Activated T-helper 1 cell treated with Interleukin-2 at 50 U/mL for 16 hours (primary cell): ENCODE data around the gene SSC4D.
"Not testable (repeated sequence)": the region's sequence is repeated elsewhere in the genome, so short reads cannot be mapped to it uniquely, and the experiment has no call there.

Source experiments
- DNase-seq: peaks from one replicate; pipeline ENCODE4 v3.0.0-alpha.2; 2020; ENCODE audit warnings: low read depth

SSC4D gene

GRCh38 chr7:76383089-76383944, 26.2 kb downstream of the SSC4D start:
- DNase-seq = no peak

GRCh38 chr7:76381814-76382213, 27.7 kb downstream of the SSC4D start:
- DNase-seq = no peak

GRCh38 chr7:76380623-76380966, 28.9 kb downstream of the SSC4D start:
- no peak for DNase-seq

DNA sequence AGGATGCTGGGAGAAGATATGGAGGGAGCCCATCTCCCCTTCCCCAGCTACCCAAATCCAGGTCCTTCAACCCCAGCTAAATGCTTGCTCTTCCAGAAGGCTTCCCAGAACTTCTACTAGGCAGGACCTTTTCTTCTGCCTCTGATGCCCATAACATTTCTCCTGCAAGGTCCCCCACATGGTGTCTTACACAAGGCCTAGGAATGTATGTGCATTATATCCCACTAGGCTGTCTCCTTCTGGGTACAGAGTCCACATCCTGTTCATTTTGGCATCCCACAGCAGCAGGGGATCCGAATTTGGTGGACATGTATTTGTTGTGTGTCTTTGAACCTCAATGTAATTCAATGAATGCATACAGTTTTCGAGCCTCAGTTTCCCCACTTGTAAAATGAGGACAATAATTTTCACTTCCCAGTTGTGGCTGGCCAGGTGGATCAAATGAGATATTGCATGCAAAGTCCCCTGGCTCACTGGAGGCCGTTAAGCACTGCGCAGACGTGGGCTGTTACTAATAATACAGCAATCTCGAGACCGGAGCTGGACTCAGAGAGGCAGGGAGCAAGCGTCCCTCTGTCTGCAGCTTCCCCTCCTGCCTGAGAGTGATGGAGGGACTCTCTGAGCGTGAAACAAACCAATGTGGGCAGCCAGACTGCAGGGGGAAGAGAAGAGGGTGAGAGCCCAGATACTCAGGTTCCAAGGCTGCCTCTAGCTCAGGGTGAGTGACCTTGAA, 32.1 kb downstream of the SSC4D start:
- DNase-seq = no peak

- no peak for DNase-seq
Observed at GRCh38 chr7:76375251-76375650, 34.2 kb downstream of the SSC4D start.

DNA sequence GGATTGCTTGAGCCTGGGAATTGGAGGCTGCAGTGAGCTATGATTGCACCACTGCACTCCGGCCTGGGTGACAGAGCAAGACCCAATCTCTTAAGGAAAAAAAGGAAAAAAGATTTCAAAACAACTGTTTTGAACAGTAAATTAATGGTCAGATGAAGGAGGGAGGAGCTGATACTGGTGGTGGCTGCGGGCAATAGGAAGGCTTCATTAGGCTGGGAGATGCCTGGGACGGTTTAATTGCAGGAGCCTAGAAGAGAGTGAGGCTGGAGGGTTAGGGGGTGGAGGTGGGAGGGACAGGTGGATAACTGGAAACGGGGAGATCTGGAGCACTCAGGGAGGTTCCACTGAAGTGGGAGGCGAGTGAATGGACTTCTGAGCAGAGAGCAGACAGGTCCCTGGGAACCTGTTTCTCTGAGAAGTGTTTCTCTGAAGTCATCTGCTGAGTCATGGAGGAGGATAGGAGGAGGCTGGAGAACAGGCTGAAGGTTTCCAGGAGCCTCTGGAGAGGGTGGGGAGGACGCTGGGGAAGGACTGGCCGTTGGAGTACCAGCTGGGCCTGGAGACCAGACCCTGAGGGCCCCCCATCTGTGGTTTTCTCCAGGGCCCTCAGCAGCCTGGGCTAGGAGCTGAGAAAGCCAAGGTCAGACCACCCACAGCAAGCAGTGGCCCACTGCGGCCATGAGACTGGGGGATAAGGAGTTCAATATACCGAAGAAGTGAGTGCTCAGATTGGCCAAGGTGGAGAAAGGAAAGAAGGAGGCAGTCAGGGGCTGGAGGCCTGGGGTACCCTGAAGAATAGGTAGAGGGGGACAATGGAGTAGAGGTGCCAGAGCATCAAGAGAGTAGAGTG, 36.3 kb downstream of the SSC4D start:
- DNase-seq = no peak

DNA sequence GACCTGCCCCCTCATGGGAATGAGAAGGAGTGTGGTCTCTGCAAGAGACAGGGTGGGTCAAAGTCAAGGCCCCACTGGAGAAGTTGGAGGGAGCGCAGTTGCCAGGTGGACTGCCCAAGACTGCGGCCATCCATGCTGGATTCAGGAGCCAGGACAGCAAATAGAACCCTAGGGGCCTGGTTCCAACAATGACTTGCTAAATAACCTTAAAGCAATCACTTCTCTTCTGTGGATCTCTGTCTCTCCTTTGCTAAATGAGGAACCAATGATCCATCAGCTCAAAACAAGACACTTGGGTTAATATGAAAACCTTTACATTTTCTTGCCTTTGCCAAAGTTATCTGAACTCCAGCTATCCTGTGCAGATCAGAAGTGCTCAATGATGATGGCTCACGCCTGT, 38.1 kb downstream of the SSC4D start:
- no peak for DNase-seq

- DNase-seq = no peak
Observed at GRCh38 chr7:76369018-76369417, 40.5 kb downstream of the SSC4D start.

DNA sequence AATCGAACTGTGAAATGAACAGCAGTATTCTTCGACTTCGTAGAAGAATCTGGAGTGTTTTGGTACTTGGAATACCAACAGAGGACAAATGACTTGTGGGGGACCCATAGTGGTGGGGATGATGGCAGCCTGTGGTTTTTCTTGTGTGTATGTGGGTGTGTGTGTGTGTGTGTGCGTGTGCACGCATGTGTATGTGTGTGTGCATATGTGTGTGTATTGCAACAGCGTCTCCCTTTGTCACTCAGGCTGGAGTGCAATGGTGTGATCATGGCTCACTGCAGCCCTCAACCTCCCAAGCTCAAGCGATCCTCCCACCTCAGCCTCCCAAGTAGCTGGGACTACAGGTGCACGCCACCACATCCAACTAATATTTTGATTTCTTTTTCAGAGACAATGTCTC, 41.3 kb downstream of the SSC4D start:
- DNase-seq = no peak

GRCh38 chr7:76364198-76364584, 45.3 kb downstream of the SSC4D start:
- DNase-seq = no peak

- DNase-seq = not testable (repeated sequence)
Observed at GRCh38 chr7:76363754-76364153, 45.7 kb downstream of the SSC4D start.

DNA sequence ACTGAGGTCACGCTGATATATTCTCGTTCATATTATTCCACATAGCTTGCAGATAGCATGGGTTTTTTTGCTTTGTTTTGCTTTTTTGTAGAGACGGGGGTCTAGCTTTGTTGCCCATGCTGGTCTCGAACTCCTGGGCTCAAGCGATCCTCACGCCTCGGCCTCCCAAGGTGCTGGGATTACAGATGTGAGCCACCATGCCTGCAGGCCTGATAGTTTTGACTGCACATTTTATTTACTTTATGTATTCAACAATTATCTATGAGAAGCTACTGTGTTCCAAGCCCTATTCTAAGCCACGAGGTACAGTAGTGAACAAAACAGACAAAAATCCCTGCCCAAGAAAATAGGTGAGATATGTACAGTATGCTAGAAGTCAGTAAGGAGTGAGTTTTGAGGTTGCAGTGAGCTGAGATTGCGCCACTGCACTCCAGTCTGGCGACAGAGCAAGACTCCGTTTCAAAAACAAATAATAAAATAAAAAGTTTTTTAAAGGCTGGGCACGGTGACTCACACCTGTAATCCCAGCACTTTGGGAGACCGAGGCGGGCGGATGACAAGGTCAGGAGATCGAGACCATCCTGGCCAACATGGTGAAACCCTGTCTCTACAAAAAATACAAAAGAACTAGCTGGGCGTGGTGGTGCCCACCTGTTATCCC, 49.4 kb downstream of the SSC4D start:
- DNase-seq = no peak

DNA sequence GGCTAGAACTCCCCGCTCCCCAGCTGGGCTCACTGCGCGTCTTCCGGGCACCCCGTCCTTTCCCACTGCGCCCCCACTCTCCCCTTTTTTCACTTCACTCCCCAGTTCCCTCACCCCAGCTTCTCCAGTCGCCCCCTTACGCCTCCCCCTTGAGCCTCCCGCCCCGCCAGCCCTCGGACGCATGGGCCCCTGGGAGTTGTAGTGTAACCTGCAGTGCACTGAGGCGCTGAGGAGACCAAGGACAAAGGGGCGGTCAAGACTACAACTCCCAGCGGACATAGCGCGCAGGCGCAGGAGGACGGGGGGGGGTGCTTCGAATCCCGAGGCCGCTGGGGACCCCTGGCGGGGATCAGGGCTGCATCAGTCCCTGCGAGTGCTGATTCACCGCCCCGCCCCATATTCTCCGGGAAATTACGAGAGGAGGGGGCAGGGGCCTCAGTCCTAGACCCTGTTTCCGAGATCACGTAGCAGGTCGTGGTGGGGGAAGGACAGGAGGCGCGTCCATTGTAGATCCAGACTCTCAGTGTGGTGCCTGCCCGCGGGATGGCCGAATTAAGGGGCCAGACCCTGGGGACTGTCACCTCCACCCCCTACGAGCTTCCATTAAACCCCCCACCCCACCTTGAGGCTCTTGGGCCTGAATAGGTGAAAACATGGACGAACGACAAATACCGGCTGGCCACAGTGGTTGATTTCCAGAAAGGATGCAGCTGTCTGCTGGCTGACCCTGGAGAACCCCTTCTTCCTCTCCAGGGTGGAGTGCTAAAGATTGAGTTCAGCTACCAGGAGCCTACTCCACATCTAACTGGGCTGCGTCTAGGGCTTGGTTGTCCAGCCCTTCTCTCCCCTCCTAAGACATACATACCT, 50.2 kb downstream of the SSC4D start:
- peak; percentile 90 for DNase-seq

DNA sequence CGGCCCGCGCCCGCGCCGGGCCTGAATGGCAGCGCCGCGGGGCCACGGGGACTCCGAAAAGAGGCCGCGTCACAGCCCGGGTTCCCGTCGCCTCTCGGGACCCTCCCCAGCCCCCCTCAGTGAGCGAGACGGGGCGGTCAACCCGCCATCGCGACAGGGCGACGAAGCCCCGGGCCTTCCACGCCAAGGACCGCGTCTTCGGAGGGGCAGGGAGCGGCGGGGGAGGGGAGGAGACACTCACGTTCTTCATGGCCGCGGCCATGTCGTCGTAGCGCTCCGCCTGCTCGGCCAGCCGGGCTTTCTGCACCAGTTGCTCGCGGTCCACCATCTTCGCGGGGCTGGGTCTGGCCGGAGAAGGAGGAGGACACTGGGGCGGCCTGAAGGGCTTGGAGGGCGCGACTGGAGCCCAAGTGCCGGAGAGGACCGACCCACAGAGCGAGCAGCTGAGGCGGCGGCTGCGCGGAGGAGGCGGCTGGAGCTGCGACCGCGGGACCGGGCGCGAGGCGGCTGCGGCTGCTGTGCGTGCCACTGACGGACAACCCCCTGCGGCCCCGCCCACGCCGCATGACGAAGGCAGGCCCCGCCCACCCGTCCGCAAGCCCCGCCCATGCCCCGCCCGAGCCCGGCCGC, 50.9 kb downstream of the SSC4D start, which contains the start of gene YWHAG:
YWHAG (minus strand) TSS at position 511 of the 630 bp plus-strand sequence; CDS start at position 328, 183 bp downstream.
- DNase-seq = peak; percentile 84

- peak; percentile 28 for DNase-seq
Observed at GRCh38 chr7:76358011-76358480, 51.5 kb downstream of the SSC4D start.

GRCh38 chr7:76357475-76358010, 52.0 kb downstream of the SSC4D start:
- no peak for DNase-seq

- DNase-seq = no peak
Observed at GRCh38 chr7:76356823-76357222, 52.7 kb downstream of the SSC4D start.

DNA sequence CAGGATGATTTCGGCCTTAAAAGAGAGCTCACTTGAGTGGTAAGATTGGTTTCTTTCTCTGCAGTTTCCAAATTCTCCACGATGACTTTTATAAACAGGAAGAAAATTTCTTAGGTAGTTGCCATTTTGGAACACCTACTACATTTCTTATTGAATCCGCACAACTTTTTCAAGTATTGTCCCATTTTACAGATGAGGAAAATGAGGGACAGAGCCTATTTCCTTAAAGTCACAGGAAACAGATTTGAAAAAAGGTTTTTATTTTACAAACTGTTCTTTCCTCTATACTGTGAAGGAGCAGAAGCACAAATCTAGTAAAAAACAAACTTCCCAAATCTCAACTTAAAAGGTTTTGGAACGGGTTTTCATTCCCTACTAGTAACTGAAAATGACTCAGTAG, 53.4 kb downstream of the SSC4D start:
- DNase-seq = no peak

GRCh38 chr7:76354981-76355730, 54.3 kb downstream of the SSC4D start:
- DNase-seq = no peak
